Keratinocyte (primary cell): Measurements from ENCODE around the gene HCFC1R1. TPM values are rescaled to one million over a fixed set of nuclear protein-coding genes. Genes with fewer than 3 reads are reported as not detected.

Experiments used
- DNase-seq: peaks from one replicate; pipeline ENCODE4 v3.0.0-alpha.2; 2011; ENCODE audit warnings: low read depth, missing footprints, low spot score
- FAIRE-seq: peaks from 2 replicates; lab custom pipeline; 2011; peaks lifted over from hg19 to GRCh38; lab: Jason Lieb, UNC
- H2AFZ ChIP-seq: 2 replicates; pipeline ENCODE4 v1.6.0; 2012; ENCODE audit warnings: low read length, control low read depth, inconsistent platforms; ENCODE audit not compliant: control insufficient read depth
- H3K27ac ChIP-seq: 2 replicates; pipeline ENCODE4 v1.5.1; 2011; ENCODE audit warnings: low read length; ENCODE audit not compliant: control insufficient read depth, insufficient read depth
- H3K27me3 ChIP-seq: 3 replicates; pipeline ENCODE4 v1.6.0; 2011; ENCODE audit warnings: low read length; ENCODE audit not compliant: control insufficient read depth, insufficient read depth; ENCODE audit errors: extremely low read depth
- H3K36me3 ChIP-seq, 2 experiments: 2 replicates in 1 of 2; 3 replicates in 1 of 2; pipeline ENCODE4 v1.5.1; 2011; ENCODE audit warnings: low read length in 2 of 2, mild to moderate bottlenecking in 1 of 2; ENCODE audit not compliant: control insufficient read depth in 2 of 2, insufficient read depth in 2 of 2; ENCODE audit errors: extremely low read depth in 1 of 2
- H3K4me1 ChIP-seq: 3 replicates; pipeline ENCODE4 v1.5.1; 2011; ENCODE audit warnings: low read length; ENCODE audit not compliant: control insufficient read depth, insufficient read depth; ENCODE audit errors: extremely low read depth
- H3K4me2 ChIP-seq: 3 replicates; pipeline ENCODE4 v1.6.0; 2011; ENCODE audit warnings: low read depth, low read length; ENCODE audit not compliant: control insufficient read depth, insufficient read depth; ENCODE audit errors: extremely low read depth
- H3K4me3 ChIP-seq, 3 experiments: fragments of 200-600 bp in 1 of 3; sonication (generic) in 1 of 3; 2 replicates in 2 of 3; 3 replicates in 1 of 3; pipeline ENCODE4 v1.5.1; 2011 to 2016; ENCODE audit warnings: low read length in 3 of 3, mild to moderate bottlenecking in 3 of 3, control low read depth in 2 of 3, inconsistent platforms in 1 of 3, low read depth in 1 of 3, mixed read lengths in 1 of 3, mixed run types in 1 of 3, moderate library complexity in 1 of 3; ENCODE audit not compliant: control insufficient read depth in 2 of 3, insufficient read depth in 2 of 3; ENCODE audit errors: extremely low read depth in 1 of 3
- H3K79me2 ChIP-seq: 2 replicates; pipeline ENCODE4 v1.6.0; 2012; ENCODE audit warnings: low read length; ENCODE audit not compliant: control insufficient read depth, insufficient read depth
- H3K9ac ChIP-seq: 3 replicates; pipeline ENCODE4 v1.6.0; 2011; ENCODE audit warnings: low read length; ENCODE audit not compliant: control insufficient read depth, insufficient read depth; ENCODE audit errors: extremely low read depth
- H3K9me1 ChIP-seq: 3 replicates; pipeline ENCODE4 v1.6.0; 2011; ENCODE audit warnings: low read length; ENCODE audit not compliant: control insufficient read depth, insufficient read depth; ENCODE audit errors: extremely low read depth
- H3K9me3 ChIP-seq: 2 replicates; pipeline ENCODE4 v1.5.1; 2012; ENCODE audit warnings: low read depth, low read length; ENCODE audit not compliant: control insufficient read depth
- H4K20me1 ChIP-seq: 3 replicates; pipeline ENCODE4 v1.6.0; 2011; ENCODE audit warnings: low read length; ENCODE audit not compliant: control insufficient read depth, insufficient read depth; ENCODE audit errors: extremely low read depth
- CTCF ChIP-seq, 3 experiments: IDR thresholded peaks in 1 of 3; conservative IDR thresholded peaks in 1 of 3; optimal IDR thresholded peaks in 1 of 3; 2 replicates in 2 of 3; 3 replicates in 1 of 3; pipeline versions ENCODE3 to v1.5.1; 2011; ENCODE audit warnings: low read length in 3 of 3, mild to moderate bottlenecking in 3 of 3, moderate library complexity in 2 of 3, control low read depth in 1 of 3, inconsistent platforms in 1 of 3; ENCODE audit not compliant: insufficient read depth in 2 of 3; ENCODE audit errors: extremely low read depth in 1 of 3
- EZH2 ChIP-seq: IDR thresholded peaks from one replicate; pipeline ENCODE4 v1.6.1; 2012; ENCODE audit warnings: inconsistent platforms, mild to moderate bottlenecking, low read length, moderate library complexity
- dilution Hi-C: fragments of 300-500 bp; cut with MboI; formaldehyde crosslinking; loops from one replicate; pipeline ENCODE4 v1.7.0; 2020; ENCODE audit warnings: low sequenced_read_pairs; ENCODE audit not compliant: extremely low pct_ligation_motif_present
- polyA plus RNA-seq, 5 experiments: library from polyadenylated mRNA; depleted of rRNA in 3 of 5; stranded (reverse) in 3 of 5; stranded (forward) in 1 of 5; unstranded in 1 of 5; fragments of >200 nt; gene quantifications; 1 replicate in 1 of 5; 2 replicates in 3 of 5; 3 replicates in 1 of 5; pipeline versions ENCODE4 v1.2.1 to v1.2.3, GENCODE V29; 2011 to 2012; ENCODE audit warnings: missing spikeins in 2 of 5, low read depth in 1 of 5, low replicate concordance in 1 of 5

Gene HCFC1R1
- polyA plus RNA-seq, 1 donor (not counting 4 experiments of a cell fraction or from before 2014, with no cell fraction given) = 13.0 TPM

GRCh38 chr16:3012828-3013420, 10.8 kb downstream of the HCFC1R1 start, which contains the start of gene CLDN9:
Gene CLDN9 (plus strand): TSS chr16:3012923. CDS start chr16:3013363, 440 bp downstream.
- no peak within 1 kb of the TSS for H3K9ac ChIP-seq
- H3K79me2 ChIP-seq = no peaks in the 10 kb centered on the region
- no peak within 1 kb of the TSS for H2AFZ ChIP-seq
- peaks cover 35% of the 10 kb centered on the region for H3K27me3 ChIP-seq
- no peaks in the 10 kb centered on the region for H3K9me1 ChIP-seq
- FAIRE-seq (no peak), DNase-seq (no peak)
- H4K20me1 ChIP-seq = no peaks in the 10 kb centered on the region
- no peak for TF ChIP-seq CTCF (optimal IDR thresholded peaks at IDR 0.05 in 1 of 3, IDR thresholded peaks at IDR 0.05 in 1 of 3, conservative IDR thresholded peaks at IDR 0.05 in 1 of 3; ENCODE audit: extremely low read depth in 1 of 3, insufficient read depth in 2 of 3, low read length in 3 of 3)
- peak; percentile 44 for TF ChIP-seq EZH2
- H3K4me2 ChIP-seq = no peak within 1 kb of the TSS
- peaks cover 14% of the 10 kb centered on the region for H3K4me1 ChIP-seq
- H3K4me3 ChIP-seq = no peak within 1 kb of the TSS
- dilution Hi-C loops = no loop called here
- no peak within 1 kb of the TSS for H3K27ac ChIP-seq
- H3K9me3 ChIP-seq = no peaks in the 10 kb centered on the region
- H3K36me3 ChIP-seq = no peaks in the 10 kb centered on the region

GRCh38 chr16:3012246-3012645, 11.5 kb downstream of the HCFC1R1 start:
- Histone ChIP-seq H3K9me1 (no peaks in the 10 kb centered on the region), H3K4me1 (peaks cover 14% of the 10 kb centered on the region), H3K27me3 (peaks cover 35% of the 10 kb centered on the region), H3K9ac (no peak overlapping the region), H3K4me3 (no peak overlapping the region), H3K27ac (no peak overlapping the region), H3K4me2 (no peak overlapping the region), H4K20me1 (no peaks in the 10 kb centered on the region), H2AFZ (no peak overlapping the region), H3K79me2 (no peaks in the 10 kb centered on the region), H3K9me3 (no peaks in the 10 kb centered on the region), H3K36me3 (no peaks in the 10 kb centered on the region)
- TF ChIP-seq EZH2 (peak; percentile 15), CTCF (optimal IDR thresholded peaks at IDR 0.05 in 1 of 3, IDR thresholded peaks at IDR 0.05 in 1 of 3, conservative IDR thresholded peaks at IDR 0.05 in 1 of 3; ENCODE audit: extremely low read depth in 1 of 3, insufficient read depth in 2 of 3, low read length in 3 of 3) (no peak)
- no peak for DNase-seq
- no peak for FAIRE-seq
- dilution Hi-C loops = no loop called here
